Breast epithelium (tissue), 4 donors: ENCODE data around the gene TCF4. TPM values are rescaled to one million over a fixed set of nuclear protein-coding genes. Genes with fewer than 3 reads are reported as not detected.

Source experiments
- DNase-seq, 2 donors: peaks; one replicate each; pipeline ENCODE4 v3.0.0-alpha.2; 2019; ENCODE audit warnings: low spot score in 2 of 2
- H3K27ac ChIP-seq, 2 donors: fragments of 200-600 bp; sonication (generic) in 1 of 2; one replicate each; pipeline ENCODE4 v1.5.1; 2016 to 2019; ENCODE audit warnings: mild to moderate bottlenecking in 1 of 2
- H3K27me3 ChIP-seq, 2 donors: fragments of 200-600 bp; sonication (generic) in 1 of 2; one replicate each; pipeline versions ENCODE4 v1.5.1 to v1.6.0; 2017 to 2019; ENCODE audit warnings: control low read depth in 1 of 2, mild to moderate bottlenecking in 1 of 2
- H3K36me3 ChIP-seq: fragments of 200-600 bp; one replicate; pipeline ENCODE4 v1.5.1; 2019
- H3K4me1 ChIP-seq, 2 donors: fragments of 200-600 bp; sonication (generic); one replicate each; pipeline ENCODE4 v1.5.1; 2016 to 2019; ENCODE audit warnings: control low read depth in 1 of 2
- H3K4me3 ChIP-seq, 3 donors: fragments of 200-600 bp; sonication (generic); 1 replicate in 2 of 3; 2 replicates in 1 of 3; pipeline ENCODE4 v1.5.1; 2016 to 2019; ENCODE audit warnings: mild to moderate bottlenecking in 3 of 3, moderate library complexity in 2 of 3
- H3K9me3 ChIP-seq, 2 donors: fragments of 200-600 bp; sonication (generic) in 1 of 2; one replicate each; pipeline ENCODE4 v1.5.1; 2016 to 2019; ENCODE audit warnings: control low read depth in 1 of 2
- POLR2A ChIP-seq: fragments of 450-650 bp; IDR thresholded peaks from one replicate; pipeline ENCODE4 v1.6.1; 2016; ENCODE audit warnings: antibody characterized with exemption, mild to moderate bottlenecking, moderate library complexity
- POLR2AphosphoS5 ChIP-seq, 3 donors: sonication (generic); formaldehyde crosslinking; IDR thresholded peaks; one replicate each; pipeline ENCODE4 v1.6.1; 2017; ENCODE audit warnings: antibody characterized with exemption in 3 of 3
- intact Hi-C: fragments of 100-400 bp; cut with DNase I; formaldehyde crosslinking; loops from one replicate; pipeline ENCODE4 v1.15.1; 2023; ENCODE audit warnings: low total_unique reads
- total RNA-seq, 3 donors: library from RNA; depleted of rRNA; stranded (reverse); fragments of >200 nt; gene quantifications; one replicate each; pipeline ENCODE4 v1.1.0, GENCODE V29; 2016
- TF ChIP-seq, protein P1 (sequence below), 3 donors: fragments of 450-650 bp; IDR thresholded peaks; one replicate each; pipeline ENCODE4 v1.5.1; 2016 to 2017; ENCODE audit warnings: antibody characterized with exemption in 3 of 3, mild to moderate bottlenecking in 3 of 3, moderate library complexity in 3 of 3

Gene TCF4
- total RNA-seq, 3 donors from 2014 or later = 79.6 to 133 (median 114) TPM

DNA sequence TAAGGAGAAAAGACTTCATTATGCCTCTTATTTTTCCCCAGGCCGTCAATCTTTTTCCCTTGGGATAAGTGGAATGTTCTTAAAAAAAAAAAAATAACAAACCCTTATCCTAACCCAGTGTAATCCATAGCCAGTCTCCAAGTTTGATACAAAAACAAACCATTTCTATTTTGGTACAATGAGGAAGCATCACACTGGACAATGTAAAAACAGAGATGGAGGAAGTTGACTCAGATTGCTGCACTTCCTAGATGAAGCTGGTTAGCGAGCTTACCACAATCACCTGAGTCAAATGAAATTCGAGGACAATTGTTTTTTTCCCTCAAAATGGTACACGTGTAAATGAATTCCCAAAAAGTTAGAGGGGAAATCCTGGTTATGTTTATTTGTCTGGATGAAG is 259.7 kb downstream of the TCF4 start:
- intact Hi-C loops = no loop called here
- H3K27ac ChIP-seq = peak overlapping the region; percentile 48 to 50
- TF ChIP-seq POLR2AphosphoS5 (IDR thresholded peaks at IDR 0.05) = peak in 1 of 3 donors; percentile 20
- TF ChIP-seq POLR2A = no peak

DNA sequence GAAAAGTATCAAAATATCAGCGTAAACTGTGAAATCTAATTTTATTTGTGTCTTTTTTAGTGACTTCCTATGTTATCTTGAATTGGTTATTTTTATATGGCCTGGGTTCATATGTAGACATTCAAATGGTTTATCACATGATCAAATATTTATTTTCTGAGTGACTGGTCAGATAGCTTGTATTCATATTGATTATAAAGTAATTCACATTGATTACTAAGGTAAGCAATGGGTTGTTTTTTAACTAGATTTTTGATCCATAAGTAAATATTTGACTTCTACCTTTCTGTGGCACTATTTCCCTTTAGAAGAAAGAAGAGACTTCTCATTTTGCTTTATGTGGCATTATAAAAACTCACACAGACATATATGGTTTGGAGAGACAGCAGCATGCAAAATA is 260.5 kb downstream of the TCF4 start:
- Histone ChIP-seq H3K36me3 (no peaks in the 10 kb centered on the region), H3K9me3 (no peaks in the 10 kb centered on the region), H3K27me3 (no peaks in the 10 kb centered on the region), H3K27ac (peak overlapping the region; percentile 48 to 50), H3K4me1 (no peaks in the 10 kb centered on the region), H3K4me3 (no peak overlapping the region)
- TF ChIP-seq POLR2AphosphoS5 (IDR thresholded peaks at IDR 0.05) = no peak
- no peak for TF ChIP-seq POLR2A
- TF ChIP-seq, protein P1, sequence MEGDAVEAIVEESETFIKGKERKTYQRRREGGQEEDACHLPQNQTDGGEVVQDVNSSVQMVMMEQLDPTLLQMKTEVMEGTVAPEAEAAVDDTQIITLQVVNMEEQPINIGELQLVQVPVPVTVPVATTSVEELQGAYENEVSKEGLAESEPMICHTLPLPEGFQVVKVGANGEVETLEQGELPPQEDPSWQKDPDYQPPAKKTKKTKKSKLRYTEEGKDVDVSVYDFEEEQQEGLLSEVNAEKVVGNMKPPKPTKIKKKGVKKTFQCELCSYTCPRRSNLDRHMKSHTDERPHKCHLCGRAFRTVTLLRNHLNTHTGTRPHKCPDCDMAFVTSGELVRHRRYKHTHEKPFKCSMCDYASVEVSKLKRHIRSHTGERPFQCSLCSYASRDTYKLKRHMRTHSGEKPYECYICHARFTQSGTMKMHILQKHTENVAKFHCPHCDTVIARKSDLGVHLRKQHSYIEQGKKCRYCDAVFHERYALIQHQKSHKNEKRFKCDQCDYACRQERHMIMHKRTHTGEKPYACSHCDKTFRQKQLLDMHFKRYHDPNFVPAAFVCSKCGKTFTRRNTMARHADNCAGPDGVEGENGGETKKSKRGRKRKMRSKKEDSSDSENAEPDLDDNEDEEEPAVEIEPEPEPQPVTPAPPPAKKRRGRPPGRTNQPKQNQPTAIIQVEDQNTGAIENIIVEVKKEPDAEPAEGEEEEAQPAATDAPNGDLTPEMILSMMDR (IDR thresholded peaks at IDR 0.05) = no peak
- no peak for DNase-seq
- intact Hi-C loops = no loop called here

More for the DNA sequence above, 259.7 kb downstream of the TCF4 start:
- Histone ChIP-seq H3K4me1 (no peaks in the 10 kb centered on the region), H3K4me3 (no peak overlapping the region), H3K36me3 (no peaks in the 10 kb centered on the region), H3K27me3 (no peaks in the 10 kb centered on the region), H3K9me3 (no peaks in the 10 kb centered on the region)
- no peak for DNase-seq

DNA sequence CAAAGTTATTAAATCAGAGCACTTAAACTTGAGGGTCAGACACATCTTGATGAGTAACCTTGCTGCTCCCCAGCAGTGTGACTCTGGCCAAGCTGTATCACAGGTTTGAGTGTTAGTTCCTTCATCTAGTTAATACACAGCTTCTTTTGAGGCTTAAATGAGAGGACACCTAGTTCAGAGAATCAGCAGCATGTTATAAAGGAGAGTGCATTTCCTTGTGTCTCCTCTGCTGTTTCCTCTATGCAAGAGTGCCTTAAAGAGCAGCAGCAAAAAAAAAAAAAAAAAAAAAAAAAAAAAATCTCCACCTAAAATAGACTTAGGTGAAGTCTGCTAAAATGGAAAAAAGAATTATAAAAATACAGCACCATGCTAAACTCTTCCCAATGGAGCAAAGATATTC is 261.9 kb downstream of the TCF4 start:
- no peak for DNase-seq
- Histone ChIP-seq H3K9me3 (no peaks in the 10 kb centered on the region), H3K36me3 (no peaks in the 10 kb centered on the region), H3K4me3 (no peak overlapping the region), H3K27me3 (no peaks in the 10 kb centered on the region), H3K27ac (no peak overlapping the region), H3K4me1 (no peaks in the 10 kb centered on the region)
- TF ChIP-seq POLR2A (no peak), POLR2AphosphoS5 (IDR thresholded peaks at IDR 0.05) (no peak)
- TF ChIP-seq, protein P1 (IDR thresholded peaks at IDR 0.05) = no peak
- intact Hi-C loops = no loop called here

DNA sequence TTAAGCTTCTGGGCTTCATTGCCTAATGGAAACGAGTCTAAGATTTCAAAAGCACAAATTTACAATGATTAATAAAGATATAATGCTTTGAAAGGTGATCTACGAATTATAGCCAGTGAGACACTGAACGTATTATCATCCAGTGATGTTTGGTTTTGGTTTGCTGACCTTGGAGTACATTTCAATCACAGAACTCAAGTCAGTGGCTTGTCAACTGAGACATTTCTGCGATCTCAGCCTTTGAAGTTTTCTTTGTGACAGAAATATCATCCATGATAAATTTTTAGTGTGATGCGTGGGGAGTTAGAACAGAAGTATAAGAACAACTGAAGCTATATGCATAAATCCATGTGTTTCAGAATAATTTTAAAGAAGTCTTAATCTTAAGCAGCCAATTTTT is 263.8 kb downstream of the TCF4 start:
- TF ChIP-seq, protein P1 (IDR thresholded peaks at IDR 0.05) = no peak
- TF ChIP-seq POLR2A (no peak), POLR2AphosphoS5 (IDR thresholded peaks at IDR 0.05) (no peak)
- Histone ChIP-seq H3K9me3 (no peaks in the 10 kb centered on the region), H3K27ac (peak overlapping the region; percentile 14 to 54), H3K27me3 (no peaks in the 10 kb centered on the region), H3K36me3 (no peaks in the 10 kb centered on the region), H3K4me3 (no peak overlapping the region), H3K4me1 (no peaks in the 10 kb centered on the region)
- DNase-seq = no peak
- intact Hi-C loops = no loop called here

DNA sequence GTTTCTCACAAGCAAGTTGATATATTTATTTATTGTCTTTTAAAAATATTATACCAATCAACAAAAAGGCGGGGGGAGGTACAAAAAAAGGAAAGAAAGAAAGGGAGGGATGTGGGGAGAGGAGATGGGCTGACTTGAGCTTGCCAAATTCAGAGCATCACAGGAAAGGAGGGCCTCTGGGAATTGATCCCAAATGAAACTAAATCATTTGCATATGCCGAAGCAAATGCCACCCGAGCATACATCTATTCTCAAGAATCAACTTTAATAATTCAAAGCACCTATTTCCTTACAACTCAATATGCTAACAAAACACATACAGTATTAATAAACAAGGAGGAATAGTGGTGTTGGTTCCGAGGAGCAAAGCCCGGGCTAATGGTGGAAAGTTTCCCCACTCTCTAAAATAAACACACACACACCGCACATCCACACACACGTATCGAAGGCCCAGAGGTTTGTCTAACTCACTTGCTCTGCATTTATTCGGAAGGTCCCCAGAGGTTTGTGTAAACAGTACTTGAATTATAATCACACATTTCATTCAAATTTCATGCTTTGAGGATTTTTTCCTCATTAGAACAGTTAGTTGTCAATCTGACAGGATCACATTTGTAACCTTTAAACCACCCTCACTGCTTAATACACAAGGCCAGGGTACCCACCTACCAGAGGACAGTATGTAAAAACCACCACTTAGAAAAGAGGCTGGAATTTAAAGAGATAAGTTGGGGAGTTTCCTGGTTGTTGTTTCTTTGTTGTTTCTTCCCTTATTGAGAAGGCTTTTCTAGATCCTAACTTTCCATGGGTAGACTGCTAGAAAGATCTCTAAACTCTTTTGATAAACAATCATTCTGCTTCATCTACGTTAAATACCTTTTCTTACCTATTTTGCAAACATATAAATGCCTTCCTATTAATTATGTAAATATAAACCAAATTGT is 264.7 kb downstream of the TCF4 start:
- DNase-seq = no peak
- peak overlapping the region; percentile 92 to 95 for H3K27ac ChIP-seq

More for the DNA sequence above, 264.7 kb downstream of the TCF4 start:
- peak overlapping the region; percentile 57 to 76 (median 60) for H3K4me3 ChIP-seq
- intact Hi-C loops = no loop called here
- H3K9me3 ChIP-seq = no peaks in the 10 kb centered on the region
- H3K36me3 ChIP-seq = peaks cover 3% of the 10 kb centered on the region
- H3K4me1 ChIP-seq = no peaks in the 10 kb centered on the region
- TF ChIP-seq POLR2A (no peak), POLR2AphosphoS5 (IDR thresholded peaks at IDR 0.05) (no peak)
- TF ChIP-seq, protein P1 (IDR thresholded peaks at IDR 0.05) = no peak
- no peaks in the 10 kb centered on the region for H3K27me3 ChIP-seq
